ENCODE measurements around the gene TSPAN4. TPM values are rescaled to one million over a fixed set of nuclear protein-coding genes. Genes with fewer than 3 reads are reported as not detected.

The TSPAN4 gene
- total RNA-seq, 3 donors from 2014 or later (not counting 1 experiment from before 2014, with no cell fraction given) = 11.2 to 18.6 (median 14.6) TPM

GRCh38 chr11:799641-800316, 42.9 kb upstream of the TSPAN4 start:
- intact Hi-C loops (cut with micrococcal nuclease) = no loop called here
- Histone ChIP-seq H3K9me3 (ENCODE audit: control insufficient read depth, insufficient read depth, low read length) (no peaks in the 10 kb centered on the region), H3K27me3 (ENCODE audit: control insufficient read depth, insufficient read depth, low read length) (no peaks in the 10 kb centered on the region), H3K4me3 (ENCODE audit: low read length) (no peak overlapping the region), H3K27ac (ENCODE audit: low read length) (no peak overlapping the region), H3K36me3 (ENCODE audit: control insufficient read depth, insufficient read depth, low read length) (peaks cover 5% of the 10 kb centered on the region), H3K4me1 (ENCODE audit: control insufficient read depth, insufficient read depth, low read length) (peaks cover 45% of the 10 kb centered on the region)
- no peak for DNase-seq
- no peak overlapping the region for H3K27ac Mint-ChIP-seq
- H3K4me1 Mint-ChIP-seq = peaks cover 0 to 24% of the 10 kb centered on the region in 2 donors
- no peak for TF ChIP-seq CTCF (IDR thresholded peaks at IDR 0.05)
- no peaks in the 10 kb centered on the region for H3K27me3 Mint-ChIP-seq (ENCODE audit: low read depth in 2 of 2)
- no peaks in the 10 kb centered on the region for H3K36me3 Mint-ChIP-seq
- 97% methylated on average over 32 of the region's 32 CpGs for WGBS (ENCODE audit: insufficient coverage)
- no peak for ATAC-seq
- H3K4me3 Mint-ChIP-seq = no peak overlapping the region
- no peaks in the 10 kb centered on the region for H3K9me3 Mint-ChIP-seq

DNA sequence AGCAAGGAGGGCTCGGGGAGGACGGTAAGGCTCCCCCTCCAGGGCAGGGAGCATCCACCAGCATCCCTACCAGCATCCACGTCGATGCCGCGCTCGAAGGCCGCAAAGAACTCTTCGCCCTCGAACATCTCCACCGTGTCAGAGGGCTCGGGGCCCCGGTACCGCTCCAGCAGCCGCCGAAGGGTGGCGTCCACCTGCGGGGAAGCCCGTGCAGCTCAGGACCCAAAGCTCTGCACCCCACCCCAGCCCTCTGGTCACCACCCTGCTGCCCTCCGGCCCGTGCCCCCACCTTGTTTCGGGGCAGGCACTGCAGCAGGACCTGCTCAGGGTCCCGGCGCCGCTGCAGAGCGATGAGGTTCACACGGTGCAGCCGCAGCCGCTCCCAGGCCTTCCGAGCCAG, 42.2 kb upstream of the TSPAN4 start:
- ATAC-seq = no peak
- no peak overlapping the region for H3K4me3 ChIP-seq (ENCODE audit: low read length)
- H3K27me3 Mint-ChIP-seq (ENCODE audit: low read depth in 2 of 2) = no peaks in the 10 kb centered on the region
- no peaks in the 10 kb centered on the region for H3K9me3 ChIP-seq (ENCODE audit: control insufficient read depth, insufficient read depth, low read length)
- H3K4me3 Mint-ChIP-seq = no peak overlapping the region
- H3K9me3 Mint-ChIP-seq = no peaks in the 10 kb centered on the region
- no peak for DNase-seq
- TF ChIP-seq CTCF (IDR thresholded peaks at IDR 0.05) = no peak
- H3K27ac Mint-ChIP-seq = no peak overlapping the region
- H3K36me3 Mint-ChIP-seq = no peaks in the 10 kb centered on the region
- H3K4me1 Mint-ChIP-seq = peaks cover 0 to 24% of the 10 kb centered on the region in 2 donors
- intact Hi-C loops (cut with micrococcal nuclease) = no loop called here
- H3K27me3 ChIP-seq (ENCODE audit: control insufficient read depth, insufficient read depth, low read length) = no peaks in the 10 kb centered on the region
- H3K36me3 ChIP-seq (ENCODE audit: control insufficient read depth, insufficient read depth, low read length) = peaks cover 5% of the 10 kb centered on the region
- no peak overlapping the region for H3K27ac ChIP-seq (ENCODE audit: low read length)
- WGBS (ENCODE audit: insufficient coverage) = 95% methylated on average over 30 of the region's 30 CpGs
- H3K4me1 ChIP-seq (ENCODE audit: control insufficient read depth, insufficient read depth, low read length) = peaks cover 40% of the 10 kb centered on the region

DNA sequence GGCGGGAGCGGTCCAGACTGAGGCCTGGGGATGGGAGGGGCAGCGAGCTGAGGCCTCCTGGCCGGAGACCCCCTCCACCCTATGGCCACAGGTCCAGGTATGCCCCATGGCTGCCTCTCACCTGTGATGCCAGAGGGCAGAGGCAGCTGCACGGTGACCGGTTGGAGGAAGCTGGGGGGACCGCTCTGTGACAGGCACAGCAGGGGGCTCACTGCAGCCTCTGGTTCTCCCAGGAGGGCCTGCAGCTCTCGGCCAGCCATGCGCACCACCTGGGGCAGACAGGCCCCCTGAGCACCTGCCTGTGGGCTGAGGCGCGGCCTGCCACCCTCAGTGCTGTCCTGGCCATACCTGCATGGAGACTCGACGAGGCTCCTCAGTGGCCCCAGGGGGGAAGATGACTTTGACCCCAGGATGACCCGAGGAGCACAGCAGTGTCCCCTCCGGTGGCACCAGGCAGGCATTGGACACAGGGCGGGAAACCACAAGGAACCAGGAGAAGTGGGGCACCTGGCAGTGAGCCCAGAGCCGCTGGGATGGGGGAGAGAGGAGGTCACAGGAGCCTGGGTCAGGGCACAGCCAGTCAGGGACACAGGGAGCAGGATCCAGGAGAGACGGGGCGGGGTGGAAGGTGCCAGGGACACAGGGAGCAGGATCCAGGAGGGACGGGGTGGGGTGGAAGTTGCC, 41.4 kb upstream of the TSPAN4 start:
- intact Hi-C loops (cut with micrococcal nuclease) = no loop called here
- H3K4me1 ChIP-seq (ENCODE audit: control insufficient read depth, insufficient read depth, low read length) = peaks cover 36% of the 10 kb centered on the region

More for the DNA sequence above, 41.4 kb upstream of the TSPAN4 start:
- Histone ChIP-seq H3K4me3 (ENCODE audit: low read length) (no peak overlapping the region), H3K36me3 (ENCODE audit: control insufficient read depth, insufficient read depth, low read length) (peaks cover 5% of the 10 kb centered on the region), H3K27me3 (ENCODE audit: control insufficient read depth, insufficient read depth, low read length) (no peaks in the 10 kb centered on the region), H3K9me3 (ENCODE audit: control insufficient read depth, insufficient read depth, low read length) (no peaks in the 10 kb centered on the region), H3K27ac (ENCODE audit: low read length) (no peak overlapping the region)
- Mint-ChIP-seq H3K27ac (no peak overlapping the region), H3K27me3 (ENCODE audit: low read depth in 2 of 2) (no peaks in the 10 kb centered on the region), H3K4me1 (peaks cover 0 to 19% of the 10 kb centered on the region in 2 donors), H3K4me3 (peak overlapping the region; percentile 31), H3K9me3 (no peaks in the 10 kb centered on the region), H3K36me3 (no peaks in the 10 kb centered on the region)
- ATAC-seq (no peak), DNase-seq (no peak)
- 96% methylated on average over 20 of the region's 20 CpGs for WGBS (ENCODE audit: insufficient coverage)
- no peak for TF ChIP-seq CTCF (IDR thresholded peaks at IDR 0.05)
